ENCODE measurements around the gene NFIA. TPM values are rescaled to one million over a fixed set of nuclear protein-coding genes. Genes with fewer than 3 reads are reported as not detected.
A peak's percentile ranks its signal among the peaks of the same experiment; 100 is the strongest.

Gene NFIA
- total and polyA plus RNA-seq, 9 of the 15 experiments (the other 6 are each of a cell fraction or from before 2014, with no cell fraction given): 5.3 to 24.9 (median 9.8) TPM

GRCh38 chr1:61107638-61108037, 25.3 kb downstream of the NFIA start:
- in situ Hi-C loops (cut with MboI): no loop called here
- DNase-seq (ENCODE audit: extremely low read depth in 1 of 4, low spot score in 3 of 4): no peak
- Histone ChIP-seq H3K9me3 (replicated peaks; ENCODE audit: control insufficient read depth, insufficient read depth, low read depth, low read length) (peaks cover 9% of the 10 kb centered on the region), H3K9ac (ENCODE audit: insufficient read depth in 1 of 2, low read depth in 2 of 2, low read length in 2 of 2) (no peak overlapping the region), H3K4me1 (replicated peaks in 1 of 2; ENCODE audit: control insufficient read depth in 2 of 2, insufficient read depth in 2 of 2, low read length in 2 of 2) (peaks cover 0 to 9% of the 10 kb centered on the region in 2 experiments; a peak in 3 of 5 replicates), H3K27ac (ENCODE audit: extremely low read depth, low read depth, low read length) (no peak overlapping the region), H2AFZ (ENCODE audit: low read depth, low read length) (no peak overlapping the region), H3K4me3 (no peak overlapping the region), H3K27me3 (ENCODE audit: control insufficient read depth in 2 of 2, insufficient read depth in 2 of 2, low read length in 2 of 2) (no peaks in the 10 kb centered on the region), H3K9me1 (ENCODE audit: control insufficient read depth, insufficient read depth, low read length) (no peaks in the 10 kb centered on the region), H3K4me2 (ENCODE audit: insufficient read depth, low read length) (no peak overlapping the region), H3K36me3 (ENCODE audit: control insufficient read depth, insufficient read depth, low read length) (peaks cover 21% of the 10 kb centered on the region; the same call in 2 of the 3 replicates), H3K79me2 (ENCODE audit: control insufficient read depth, insufficient read depth, low read length) (peaks cover 98% of the 10 kb centered on the region), H4K20me1 (replicated peaks; ENCODE audit: control insufficient read depth, insufficient read depth, low read length) (no peaks in the 10 kb centered on the region)
- intact Hi-C loops (cut with micrococcal nuclease): no loop called here
- CTCF ChIA-PET (ENCODE audit: low intra/inter-chr PET ratio): no interaction called here
- no peak for FAIRE-seq
- no TSS peak for BruUV-seq (replicated peaks)
- POLR2A ChIA-PET: no interaction called here
- ATAC-seq: no peak
- 100% methylated on average over 1 of the region's 1 CpG for WGBS (ENCODE audit: insufficient coverage, low coverage, missing lambda C conversion rate)
- TF ChIP-seq TCFL5 (CRISPR knock-in tag; conservative IDR thresholded peaks at IDR 0.05) (no peak), RBM22 (IDR thresholded peaks at IDR 0.05; ENCODE audit: low read depth, low read length, poor library complexity, severe bottlenecking) (no peak), TRIM24 (IDR thresholded peaks at IDR 0.05) (peak; percentile 52 to 61; a peak in 1 of 4 replicates), STAT5A (IDR thresholded peaks at IDR 0.05; ENCODE audit: borderline replicate concordance, low read length) (no peak), TSHZ1 (CRISPR knock-in tag; IDR thresholded peaks at IDR 0.05) (no peak), CHD1 (IDR thresholded peaks at IDR 0.05; ENCODE audit: low read length) (no peak), ZBTB1 (CRISPR knock-in tag; IDR thresholded peaks at IDR 0.05; ENCODE audit: borderline replicate concordance, low read depth) (no peak), NCOA4 (IDR thresholded peaks at IDR 0.05; ENCODE audit: partially characterized antibody) (no peak), ZBTB26 (CRISPR knock-in tag; IDR thresholded peaks at IDR 0.05) (no peak), CXXC5 (CRISPR knock-in tag; IDR thresholded peaks at IDR 0.05) (no peak), ZNF778 (CRISPR knock-in tag; IDR thresholded peaks at IDR 0.05) (no peak), ZNF644 (tag; IDR thresholded peaks at IDR 0.05; ENCODE audit: low read depth) (no peak), MED1 (CRISPR knock-in tag; IDR thresholded peaks at IDR 0.05; ENCODE audit: borderline replicate concordance) (no peak)
- TF ChIP-seq, protein P1, sequence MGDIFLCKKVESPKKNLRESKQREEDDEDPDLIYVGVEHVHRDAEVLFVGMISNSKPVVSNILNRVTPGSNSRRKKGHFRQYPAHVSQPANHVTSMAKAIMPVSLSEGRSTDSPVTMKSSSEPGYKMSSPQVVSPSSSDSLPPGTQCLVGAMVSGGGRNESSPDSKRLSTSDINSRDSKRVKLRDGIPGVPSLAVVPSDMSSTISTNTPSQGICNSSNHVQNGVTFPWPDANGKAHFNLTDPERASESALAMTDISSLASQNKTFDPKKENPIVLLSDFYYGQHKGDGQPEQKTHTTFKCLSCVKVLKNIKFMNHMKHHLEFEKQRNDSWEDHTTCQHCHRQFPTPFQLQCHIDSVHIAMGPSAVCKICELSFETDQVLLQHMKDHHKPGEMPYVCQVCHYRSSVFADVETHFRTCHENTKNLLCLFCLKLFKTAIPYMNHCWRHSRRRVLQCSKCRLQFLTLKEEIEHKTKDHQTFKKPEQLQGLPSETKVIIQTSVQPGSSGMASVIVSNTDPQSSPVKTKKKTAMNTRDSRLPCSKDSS (IDR thresholded peaks at IDR 0.05; ENCODE audit: low read depth, partially characterized antibody): peak; percentile 41
